ENCODE results near the gene ABI1. TPM values are rescaled to one million over a fixed set of nuclear protein-coding genes. Genes with fewer than 3 reads are reported as not detected.

The ABI1 gene
- total RNA-seq, 4 donors from 2014 or later, result 29.9 to 54.5 (median 47.8) TPM

DNA sequence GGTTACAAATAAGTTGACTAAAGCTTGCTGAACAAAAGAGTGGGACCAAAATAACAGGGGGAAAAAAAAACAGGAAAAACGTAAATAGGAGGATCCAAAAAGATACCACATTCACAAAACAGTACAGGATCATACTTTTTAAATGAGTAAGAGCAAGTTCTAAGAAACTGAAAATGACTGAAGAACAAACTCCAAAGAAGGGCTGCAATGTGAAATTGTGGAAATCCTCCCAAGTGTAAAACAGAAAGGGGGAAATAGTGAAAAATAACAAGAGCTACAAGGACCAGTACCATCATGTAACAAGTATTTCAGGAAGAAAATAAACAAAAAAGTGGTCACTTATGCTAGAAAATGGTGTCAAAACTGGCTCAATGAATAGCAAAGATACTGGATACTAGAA is 116.9 kb downstream of the ABI1 start:
- Histone ChIP-seq H3K4me3 (no peak overlapping the region), H3K9me3 (no peaks in the 10 kb centered on the region)
- TF ChIP-seq POLR2AphosphoS5 (IDR thresholded peaks at IDR 0.05) (no peak), EP300 (IDR thresholded peaks at IDR 0.05; ENCODE audit: low read depth) (no peak), POLR2A (IDR thresholded peaks at IDR 0.05) (no peak)
- TF ChIP-seq, protein P1, sequence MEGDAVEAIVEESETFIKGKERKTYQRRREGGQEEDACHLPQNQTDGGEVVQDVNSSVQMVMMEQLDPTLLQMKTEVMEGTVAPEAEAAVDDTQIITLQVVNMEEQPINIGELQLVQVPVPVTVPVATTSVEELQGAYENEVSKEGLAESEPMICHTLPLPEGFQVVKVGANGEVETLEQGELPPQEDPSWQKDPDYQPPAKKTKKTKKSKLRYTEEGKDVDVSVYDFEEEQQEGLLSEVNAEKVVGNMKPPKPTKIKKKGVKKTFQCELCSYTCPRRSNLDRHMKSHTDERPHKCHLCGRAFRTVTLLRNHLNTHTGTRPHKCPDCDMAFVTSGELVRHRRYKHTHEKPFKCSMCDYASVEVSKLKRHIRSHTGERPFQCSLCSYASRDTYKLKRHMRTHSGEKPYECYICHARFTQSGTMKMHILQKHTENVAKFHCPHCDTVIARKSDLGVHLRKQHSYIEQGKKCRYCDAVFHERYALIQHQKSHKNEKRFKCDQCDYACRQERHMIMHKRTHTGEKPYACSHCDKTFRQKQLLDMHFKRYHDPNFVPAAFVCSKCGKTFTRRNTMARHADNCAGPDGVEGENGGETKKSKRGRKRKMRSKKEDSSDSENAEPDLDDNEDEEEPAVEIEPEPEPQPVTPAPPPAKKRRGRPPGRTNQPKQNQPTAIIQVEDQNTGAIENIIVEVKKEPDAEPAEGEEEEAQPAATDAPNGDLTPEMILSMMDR (IDR thresholded peaks at IDR 0.05), result no peak

DNA sequence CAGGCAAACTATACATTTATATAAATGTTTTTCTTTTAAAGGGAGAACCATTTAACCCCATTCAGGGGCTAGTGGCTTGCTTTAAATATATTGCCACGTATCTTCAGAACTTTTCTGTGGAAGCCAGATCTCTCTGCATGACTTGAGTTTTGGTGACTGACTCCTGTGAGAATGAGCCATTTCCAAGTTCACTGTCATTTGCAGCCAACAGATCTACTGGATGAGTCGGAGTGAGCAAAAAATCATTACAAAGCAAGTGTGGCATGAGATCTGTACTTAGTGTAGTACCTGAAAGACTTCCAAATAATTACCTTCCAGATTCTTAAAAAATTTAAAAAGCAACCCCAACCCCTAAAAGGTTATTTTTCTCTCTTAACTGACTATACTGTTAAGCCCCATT is 117.7 kb downstream of the ABI1 start:
- TF ChIP-seq POLR2AphosphoS5 (IDR thresholded peaks at IDR 0.05) (no peak), EP300 (IDR thresholded peaks at IDR 0.05; ENCODE audit: low read depth) (no peak), POLR2A (IDR thresholded peaks at IDR 0.05) (no peak)
- TF ChIP-seq, protein P1 (IDR thresholded peaks at IDR 0.05), result no peak
- Histone ChIP-seq H3K4me3 (no peak overlapping the region), H3K4me1 (peaks cover 0 to 4% (median 0%) of the 10 kb centered on the region in 4 donors), H3K27ac (no peak overlapping the region), H3K9me3 (no peaks in the 10 kb centered on the region), H3K27me3 (no peaks in the 10 kb centered on the region), H3K36me3 (peaks cover 0 to 49% (median 2%) of the 10 kb centered on the region in 4 donors)
- in situ Hi-C loops (cut with MboI; ENCODE audit: low pct_ligation_motif_present in 1 of 4, low pct_unique_long_range_greater_than_20kb in 1 of 4, low sequenced_read_pairs in 3 of 4), result loop anchor here in 2 of 4 donors (10.0 to 25.0 kb wide), 2 partner anchors 112 to 119 kb away; partner anchors contain the start of gene ABI1 (in 1 of the 2)
- no peak for DNase-seq
- intact Hi-C loops (cut with DNase I; ENCODE audit: low total_unique reads), result no loop called here
- WGBS, 2 donors (ENCODE audit: low coverage in 1 of 2), result 87 to 94% methylated on average over 2 of the region's 2 CpGs

More for the DNA sequence above, 116.9 kb downstream of the ABI1 start:
- DNase-seq, result no peak
- in situ Hi-C loops (cut with MboI; ENCODE audit: low pct_ligation_motif_present in 1 of 4, low pct_unique_long_range_greater_than_20kb in 1 of 4, low sequenced_read_pairs in 3 of 4) (loop anchor here in 2 of 4 donors (10.0 to 25.0 kb wide), 2 partner anchors 111 to 118 kb away; partner anchors contain the start of gene ABI1 (in 1 of the 2)), intact Hi-C loops (cut with DNase I; ENCODE audit: low total_unique reads) (no loop called here)
- Histone ChIP-seq H3K36me3 (peaks cover 0 to 49% (median 2%) of the 10 kb centered on the region in 4 donors), H3K4me1 (no peaks in the 10 kb centered on the region), H3K27me3 (no peaks in the 10 kb centered on the region), H3K27ac (no peak overlapping the region)
- WGBS, 2 donors (ENCODE audit: low coverage in 1 of 2), result 74% methylated on average over 1 of the region's 1 CpG; no CpG with 5 or more reads in 1 of the 2 donors

DNA sequence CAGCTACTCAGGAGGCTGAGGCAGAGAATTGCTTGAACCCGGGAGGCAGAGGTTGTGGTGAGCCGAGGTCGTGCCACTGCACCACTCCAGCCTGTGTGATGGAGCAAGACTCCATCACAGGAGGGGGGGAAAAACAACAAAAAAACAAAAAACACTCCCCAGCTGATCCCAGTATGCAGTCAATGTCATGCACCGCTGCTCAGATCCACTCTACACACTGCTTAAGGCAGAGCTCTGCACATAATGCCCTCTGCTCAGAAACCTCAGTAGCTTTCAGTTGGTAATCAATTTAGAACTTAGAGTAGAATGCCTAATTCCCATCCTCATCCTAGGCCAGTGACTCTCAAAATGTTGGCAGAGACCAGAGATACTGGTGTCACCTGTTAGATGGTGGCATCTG is 119.4 kb downstream of the ABI1 start:
- no peaks in the 10 kb centered on the region for H3K27me3 ChIP-seq
- H3K9me3 ChIP-seq, result no peaks in the 10 kb centered on the region
- no peak overlapping the region for H3K4me3 ChIP-seq
- in situ Hi-C loops (cut with MboI; ENCODE audit: low pct_ligation_motif_present in 1 of 4, low pct_unique_long_range_greater_than_20kb in 1 of 4, low sequenced_read_pairs in 3 of 4) (loop anchor here in 2 of 4 donors (10.0 to 25.0 kb wide), 2 partner anchors 113 to 121 kb away; partner anchors contain the start of gene ABI1 (in 1 of the 2)), intact Hi-C loops (cut with DNase I; ENCODE audit: low total_unique reads) (no loop called here)
- peaks cover 0 to 4% (median 0%) of the 10 kb centered on the region in 4 donors for H3K4me1 ChIP-seq
- peaks cover 0 to 41% (median 2%) of the 10 kb centered on the region in 4 donors for H3K36me3 ChIP-seq
- no peak for DNase-seq
- H3K27ac ChIP-seq, result no peak overlapping the region
- 95% methylated on average over 4 of the region's 4 CpGs; no CpG with 5 or more reads in 1 of the 2 donors for WGBS, 2 donors (ENCODE audit: low coverage in 1 of 2)
- TF ChIP-seq POLR2A (IDR thresholded peaks at IDR 0.05), result no peak
- TF ChIP-seq EP300 (IDR thresholded peaks at IDR 0.05; ENCODE audit: low read depth), result no peak
- TF ChIP-seq, protein P1 (IDR thresholded peaks at IDR 0.05), result no peak
- no peak for TF ChIP-seq POLR2AphosphoS5 (IDR thresholded peaks at IDR 0.05)

DNA sequence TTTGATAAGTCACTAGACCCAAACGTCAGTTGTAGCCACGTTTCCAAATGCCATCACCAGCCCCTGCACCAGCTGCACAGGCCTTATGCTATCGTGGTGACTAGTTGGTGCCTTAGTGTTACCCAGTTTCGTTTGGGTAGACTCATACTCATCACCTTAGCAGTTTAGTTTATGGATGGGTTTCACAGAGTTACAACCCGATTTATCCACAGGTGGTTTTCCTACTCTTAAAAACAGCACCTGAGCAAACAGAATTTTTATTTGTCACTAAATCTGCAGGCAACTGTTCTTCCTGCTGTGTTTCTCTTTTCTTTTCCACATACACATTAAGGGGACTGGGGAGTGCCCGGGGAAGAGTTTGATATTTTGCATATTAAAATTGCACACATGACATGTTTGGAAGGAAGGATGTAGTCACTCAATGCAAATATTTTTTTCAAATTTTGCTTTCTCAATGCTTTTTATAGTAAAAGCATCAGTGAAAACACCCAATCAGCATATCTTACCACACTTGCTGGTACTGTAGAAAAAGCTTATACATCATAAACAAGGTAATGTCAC is 121.6 kb downstream of the ABI1 start:
- peaks cover 0 to 32% (median 1%) of the 10 kb centered on the region in 4 donors for H3K36me3 ChIP-seq
- 34 to 39% methylated on average over 6 of the region's 6 CpGs for WGBS, 2 donors (ENCODE audit: low coverage in 1 of 2)
- peak overlapping the region in 1 of 4 donors; percentile 30 for H3K27ac ChIP-seq
- TF ChIP-seq POLR2AphosphoS5 (IDR thresholded peaks at IDR 0.05) (no peak), POLR2A (IDR thresholded peaks at IDR 0.05) (no peak), EP300 (IDR thresholded peaks at IDR 0.05; ENCODE audit: low read depth) (no peak)
- TF ChIP-seq, protein P1 (IDR thresholded peaks at IDR 0.05), result no peak
- no peaks in the 10 kb centered on the region for H3K9me3 ChIP-seq
- no peak for DNase-seq
- in situ Hi-C loops (cut with MboI; ENCODE audit: low pct_ligation_motif_present in 1 of 4, low pct_unique_long_range_greater_than_20kb in 1 of 4, low sequenced_read_pairs in 3 of 4), result loop anchor here in 1 of 4 donors (25.0 kb wide), 1 partner anchor 123 kb away; the partner anchor contains the start of gene ABI1
- peaks cover 0 to 4% (median 2%) of the 10 kb centered on the region in 4 donors for H3K4me1 ChIP-seq
- intact Hi-C loops (cut with DNase I; ENCODE audit: low total_unique reads), result no loop called here
- H3K27me3 ChIP-seq, result no peaks in the 10 kb centered on the region
- H3K4me3 ChIP-seq, result no peak overlapping the region

All from transverse colon (tissue), 4 donors.